PFSK-1 (cell line): ENCODE measurements around the gene MORN5.

Experiments used
- POLR2AphosphoS5 ChIP-seq: IDR thresholded peaks from 2 replicates; pipeline ENCODE4 v1.6.1; 2012; ENCODE audit warnings: low read depth, mild to moderate bottlenecking, control low read depth, low read length, moderate library complexity
- SIN3A ChIP-seq: IDR thresholded peaks from 2 replicates; pipeline ENCODE4 v1.6.1; 2012; ENCODE audit warnings: mild to moderate bottlenecking, low read length, moderate library complexity, borderline replicate concordance; ENCODE audit not compliant: insufficient read depth
- TF ChIP-seq, protein P1 (sequence below), 2 experiments: IDR thresholded peaks; 2 replicates each; pipeline versions ENCODE4 v1.6.1 to v1.8.0; 2011 to 2012; ENCODE audit warnings: low read depth in 2 of 2, low read length in 2 of 2, control low read depth in 1 of 2, inconsistent platforms in 1 of 2, mild to moderate bottlenecking in 1 of 2, moderate library complexity in 1 of 2; ENCODE audit not compliant: insufficient read depth in 1 of 2

DNA sequence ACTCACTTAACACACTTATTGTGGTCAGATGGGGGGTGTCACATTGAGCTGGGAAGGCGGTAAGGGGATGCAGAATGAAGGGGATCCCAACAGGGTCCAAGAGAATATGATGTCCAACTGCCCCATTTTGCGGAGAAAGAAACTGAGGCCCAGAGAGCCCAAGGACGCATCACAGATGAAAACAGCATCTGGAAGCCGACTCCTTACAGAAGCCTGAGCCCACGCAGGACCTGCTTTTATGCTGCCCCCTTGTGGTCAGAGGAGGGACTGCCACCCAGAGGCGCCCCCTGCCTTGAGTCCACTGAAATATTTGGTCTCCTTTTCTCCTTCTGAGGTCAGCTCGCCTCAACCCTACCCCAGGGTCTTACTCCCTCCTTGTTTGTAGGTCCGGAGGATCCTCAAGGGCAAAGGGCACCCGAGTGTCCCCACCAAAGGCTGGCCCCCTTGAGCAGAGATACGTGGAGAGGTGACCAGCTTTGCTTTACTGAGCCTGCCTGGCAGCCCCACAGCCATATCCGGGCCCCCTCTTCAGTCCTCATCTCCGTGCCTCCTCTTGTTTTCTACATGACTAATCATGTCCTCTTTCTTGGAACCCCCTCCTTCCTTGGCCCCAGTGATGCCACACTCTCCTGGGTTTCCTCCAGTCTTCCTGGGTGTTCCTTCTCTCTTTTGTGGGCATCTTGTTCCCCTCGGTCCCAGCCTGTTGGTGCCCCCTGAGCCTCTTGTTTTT is 36.6 kb upstream of the MORN5 start:
- TF ChIP-seq, protein P1, sequence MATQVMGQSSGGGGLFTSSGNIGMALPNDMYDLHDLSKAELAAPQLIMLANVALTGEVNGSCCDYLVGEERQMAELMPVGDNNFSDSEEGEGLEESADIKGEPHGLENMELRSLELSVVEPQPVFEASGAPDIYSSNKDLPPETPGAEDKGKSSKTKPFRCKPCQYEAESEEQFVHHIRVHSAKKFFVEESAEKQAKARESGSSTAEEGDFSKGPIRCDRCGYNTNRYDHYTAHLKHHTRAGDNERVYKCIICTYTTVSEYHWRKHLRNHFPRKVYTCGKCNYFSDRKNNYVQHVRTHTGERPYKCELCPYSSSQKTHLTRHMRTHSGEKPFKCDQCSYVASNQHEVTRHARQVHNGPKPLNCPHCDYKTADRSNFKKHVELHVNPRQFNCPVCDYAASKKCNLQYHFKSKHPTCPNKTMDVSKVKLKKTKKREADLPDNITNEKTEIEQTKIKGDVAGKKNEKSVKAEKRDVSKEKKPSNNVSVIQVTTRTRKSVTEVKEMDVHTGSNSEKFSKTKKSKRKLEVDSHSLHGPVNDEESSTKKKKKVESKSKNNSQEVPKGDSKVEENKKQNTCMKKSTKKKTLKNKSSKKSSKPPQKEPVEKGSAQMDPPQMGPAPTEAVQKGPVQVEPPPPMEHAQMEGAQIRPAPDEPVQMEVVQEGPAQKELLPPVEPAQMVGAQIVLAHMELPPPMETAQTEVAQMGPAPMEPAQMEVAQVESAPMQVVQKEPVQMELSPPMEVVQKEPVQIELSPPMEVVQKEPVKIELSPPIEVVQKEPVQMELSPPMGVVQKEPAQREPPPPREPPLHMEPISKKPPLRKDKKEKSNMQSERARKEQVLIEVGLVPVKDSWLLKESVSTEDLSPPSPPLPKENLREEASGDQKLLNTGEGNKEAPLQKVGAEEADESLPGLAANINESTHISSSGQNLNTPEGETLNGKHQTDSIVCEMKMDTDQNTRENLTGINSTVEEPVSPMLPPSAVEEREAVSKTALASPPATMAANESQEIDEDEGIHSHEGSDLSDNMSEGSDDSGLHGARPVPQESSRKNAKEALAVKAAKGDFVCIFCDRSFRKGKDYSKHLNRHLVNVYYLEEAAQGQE (IDR thresholded peaks at IDR 0.05; ENCODE audit: insufficient read depth in 1 of 2, low read depth in 2 of 2, low read length in 2 of 2), result no peak
- TF ChIP-seq SIN3A (no peak), POLR2AphosphoS5 (no peak)
